CD8-positive, alpha-beta memory T cell (primary cell): ENCODE results near the gene ZCCHC24. TPM values are rescaled to one million over a fixed set of nuclear protein-coding genes. Genes with fewer than 3 reads are reported as not detected.

Experiments used
- CTCF ChIA-PET: fragments of 350-600 bp; sonication (Branson Sonifier 250); formaldehyde crosslinking; loops from one replicate; lab custom pipeline; 2021; ENCODE audit warnings: antibody characterized with exemption; lab: Charles Lee
- POLR2A ChIA-PET: fragments of 350-600 bp; sonication (Branson Sonifier 250); formaldehyde crosslinking; loops from one replicate; lab custom pipeline; 2021; ENCODE audit warnings: antibody characterized with exemption; lab: Charles Lee
- DNase-seq, 5 donors: peaks; one replicate each; pipeline versions ENCODE4 v3.0.0 to v3.0.0-alpha.2; 2020 to 2022; ENCODE audit warnings: mixed read lengths in 1 of 5
- H3K27ac ChIP-seq: one replicate; pipeline ENCODE4 v1.7.0; 2013; ENCODE audit warnings: low read depth, mild to moderate bottlenecking, low read length, moderate library complexity
- H3K27me3 ChIP-seq: 2 replicates; pipeline ENCODE4 v1.7.0; 2013; ENCODE audit warnings: low read length, mild to moderate bottlenecking; ENCODE audit not compliant: insufficient read depth, poor library complexity, severe bottlenecking
- H3K36me3 ChIP-seq: 2 replicates; pipeline ENCODE4 v1.7.0; 2013; ENCODE audit warnings: mild to moderate bottlenecking, low read length, moderate library complexity; ENCODE audit not compliant: insufficient read depth
- H3K4me1 ChIP-seq: 2 replicates; pipeline ENCODE4 v1.7.0; 2013; ENCODE audit warnings: mild to moderate bottlenecking, low read length, moderate library complexity; ENCODE audit not compliant: insufficient read depth
- H3K4me3 ChIP-seq: 2 replicates; pipeline ENCODE4 v1.7.0; 2013; ENCODE audit warnings: mild to moderate bottlenecking, low read length
- H3K9me3 ChIP-seq: 2 replicates; pipeline ENCODE4 v1.7.0; 2013; ENCODE audit warnings: mild to moderate bottlenecking, low read length
- H3K27ac Mint-ChIP-seq, 8 donors: one replicate each; pipeline ENCODE4 v1.8.0; 2020 to 2021; ENCODE audit warnings: mixed read lengths in 8 of 8, mild to moderate bottlenecking in 6 of 8, inconsistent platforms in 3 of 8, moderate library complexity in 3 of 8
- H3K27me3 Mint-ChIP-seq, 2 donors: one replicate each; pipeline ENCODE4 v1.8.0; 2020 to 2021; ENCODE audit warnings: mixed read lengths in 2 of 2, mild to moderate bottlenecking in 1 of 2, moderate library complexity in 1 of 2
- H3K36me3 Mint-ChIP-seq, 3 donors: one replicate each; pipeline ENCODE4 v1.8.0; 2020 to 2021; ENCODE audit warnings: mixed read lengths in 3 of 3, inconsistent platforms in 1 of 3, mild to moderate bottlenecking in 1 of 3
- H3K4me1 Mint-ChIP-seq, 3 donors: one replicate each; pipeline ENCODE4 v1.8.0; 2020 to 2021; ENCODE audit warnings: mixed read lengths in 3 of 3, inconsistent platforms in 1 of 3, mild to moderate bottlenecking in 1 of 3
- H3K4me3 Mint-ChIP-seq, 7 donors: one replicate each; pipeline ENCODE4 v1.8.0; 2020 to 2021; ENCODE audit warnings: mixed read lengths in 7 of 7, mild to moderate bottlenecking in 6 of 7, moderate library complexity in 4 of 7, inconsistent platforms in 2 of 7
- H3K9me3 Mint-ChIP-seq, 5 donors: one replicate each; pipeline ENCODE4 v1.8.0; 2020 to 2022; ENCODE audit warnings: mixed read lengths in 5 of 5, mild to moderate bottlenecking in 3 of 5, moderate library complexity in 2 of 5, inconsistent platforms in 1 of 5
- polyA plus RNA-seq: library from polyadenylated mRNA; unstranded; fragments of 300-500 nt; fragmentation: Illumina TruSeq; gene quantifications from one replicate; pipeline ENCODE4 v1.2.3, GENCODE V29; 2021
- total RNA-seq, 2 experiments: library from RNA; stranded (reverse); gene quantifications; one replicate each; pipeline ENCODE4 v1.2.3, GENCODE V29; 2021

The ZCCHC24 gene
- total and polyA plus RNA-seq, 3 experiments from 2014 or later: 0.83 to 1.4 (median 1.00) TPM

- H3K4me1 Mint-ChIP-seq: peaks cover 0 to 8% (median 3%) of the 10 kb centered on the region in 3 donors
- no peaks in the 10 kb centered on the region for H3K27me3 Mint-ChIP-seq
- peaks cover 0 to 6% (median 0%) of the 10 kb centered on the region in 3 donors for H3K36me3 Mint-ChIP-seq
- Histone ChIP-seq H3K4me3 (no peak overlapping the region), H3K27ac (no peak overlapping the region), H3K27me3 (no peaks in the 10 kb centered on the region), H3K9me3 (no peaks in the 10 kb centered on the region), H3K36me3 (no peaks in the 10 kb centered on the region), H3K4me1 (no peaks in the 10 kb centered on the region)
- no peak for DNase-seq
- no peak overlapping the region for H3K4me3 Mint-ChIP-seq
- CTCF ChIA-PET: no interaction called here
- POLR2A ChIA-PET: no interaction called here
- H3K27ac Mint-ChIP-seq: peak overlapping the region in 1 of 8 donors; percentile 11
- no peaks in the 10 kb centered on the region for H3K9me3 Mint-ChIP-seq
Measured at GRCh38 chr10:79415736-79416577, 29.5 kb downstream of the ZCCHC24 start.

DNA sequence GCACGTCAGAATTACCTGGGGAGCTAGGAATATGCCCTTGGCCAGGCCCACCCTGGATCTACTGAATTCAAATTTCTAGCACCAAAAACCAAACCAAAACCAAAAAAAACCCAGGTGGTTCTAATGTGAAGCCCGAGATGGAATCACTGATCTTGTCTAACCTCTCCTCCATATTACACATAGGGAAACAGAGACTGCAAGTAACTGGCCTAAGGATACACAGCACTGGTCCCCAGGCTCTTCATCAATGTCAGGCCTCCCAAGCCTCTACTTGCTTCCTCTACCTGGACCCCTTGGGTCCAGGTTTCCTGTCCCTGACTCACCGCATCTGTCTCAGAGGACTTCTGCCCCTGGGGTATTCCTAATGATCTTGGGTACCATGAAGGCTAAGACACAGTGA, 30.7 kb downstream of the ZCCHC24 start:
- Histone ChIP-seq H3K27ac (no peak overlapping the region), H3K4me3 (no peak overlapping the region), H3K27me3 (no peaks in the 10 kb centered on the region), H3K4me1 (no peaks in the 10 kb centered on the region), H3K36me3 (no peaks in the 10 kb centered on the region), H3K9me3 (no peaks in the 10 kb centered on the region)
- Mint-ChIP-seq H3K4me3 (no peak overlapping the region), H3K27ac (peak overlapping the region in 1 of 8 donors; percentile 19), H3K27me3 (no peaks in the 10 kb centered on the region), H3K4me1 (peaks cover 0 to 8% (median 3%) of the 10 kb centered on the region in 3 donors), H3K9me3 (no peaks in the 10 kb centered on the region), H3K36me3 (peaks cover 0 to 6% (median 0%) of the 10 kb centered on the region in 3 donors)
- POLR2A ChIA-PET: no interaction called here
- no peak for DNase-seq
- CTCF ChIA-PET: interaction anchor here (0.6 to 1.1 kb wide), 2 partner anchors 9 to 380 kb away, joined by 3 read pairs; no protein-coding TSS in a partner anchor

GRCh38 chr10:79413196-79413595, 32.2 kb downstream of the ZCCHC24 start:
- Histone ChIP-seq H3K36me3 (no peaks in the 10 kb centered on the region), H3K27ac (no peak overlapping the region), H3K4me1 (no peaks in the 10 kb centered on the region), H3K27me3 (no peaks in the 10 kb centered on the region), H3K9me3 (no peaks in the 10 kb centered on the region), H3K4me3 (no peak overlapping the region)
- peaks cover 0 to 8% (median 1%) of the 10 kb centered on the region in 3 donors for H3K4me1 Mint-ChIP-seq
- no peaks in the 10 kb centered on the region for H3K27me3 Mint-ChIP-seq
- no peak overlapping the region for H3K4me3 Mint-ChIP-seq
- H3K27ac Mint-ChIP-seq: peak overlapping the region in 1 of 8 donors; percentile 75
- peak in 1 of 5 donors; percentile 30 for DNase-seq
- no peaks in the 10 kb centered on the region for H3K9me3 Mint-ChIP-seq
- ChIA-PET CTCF (interaction anchor here (0.6 to 1.1 kb wide), 3 partner anchors 12 to 83 kb away, joined by 3 read pairs; no protein-coding TSS in a partner anchor), POLR2A (no interaction called here)
- peaks cover 0 to 4% (median 0%) of the 10 kb centered on the region in 3 donors for H3K36me3 Mint-ChIP-seq

- Histone ChIP-seq H3K27ac (no peak overlapping the region), H3K27me3 (no peaks in the 10 kb centered on the region), H3K9me3 (no peaks in the 10 kb centered on the region), H3K4me3 (no peak overlapping the region), H3K4me1 (no peaks in the 10 kb centered on the region), H3K36me3 (no peaks in the 10 kb centered on the region)
- CTCF ChIA-PET: interaction anchor here (1.0 to 1.1 kb wide), 2 partner anchors 12 to 84 kb away, joined by 3 read pairs; no protein-coding TSS in a partner anchor
- no peak for DNase-seq
- POLR2A ChIA-PET: no interaction called here
- H3K4me1 Mint-ChIP-seq: peaks cover 0 to 8% (median 1%) of the 10 kb centered on the region in 3 donors
- H3K36me3 Mint-ChIP-seq: peaks cover 0 to 4% (median 0%) of the 10 kb centered on the region in 3 donors
- H3K9me3 Mint-ChIP-seq: no peaks in the 10 kb centered on the region
- H3K27me3 Mint-ChIP-seq: no peaks in the 10 kb centered on the region
- H3K4me3 Mint-ChIP-seq: peak overlapping the region in 1 of 7 donors; percentile 57
- peak overlapping the region in 1 of 8 donors; percentile 54 for H3K27ac Mint-ChIP-seq
Measured at GRCh38 chr10:79412516-79412915, 32.9 kb downstream of the ZCCHC24 start.

DNA sequence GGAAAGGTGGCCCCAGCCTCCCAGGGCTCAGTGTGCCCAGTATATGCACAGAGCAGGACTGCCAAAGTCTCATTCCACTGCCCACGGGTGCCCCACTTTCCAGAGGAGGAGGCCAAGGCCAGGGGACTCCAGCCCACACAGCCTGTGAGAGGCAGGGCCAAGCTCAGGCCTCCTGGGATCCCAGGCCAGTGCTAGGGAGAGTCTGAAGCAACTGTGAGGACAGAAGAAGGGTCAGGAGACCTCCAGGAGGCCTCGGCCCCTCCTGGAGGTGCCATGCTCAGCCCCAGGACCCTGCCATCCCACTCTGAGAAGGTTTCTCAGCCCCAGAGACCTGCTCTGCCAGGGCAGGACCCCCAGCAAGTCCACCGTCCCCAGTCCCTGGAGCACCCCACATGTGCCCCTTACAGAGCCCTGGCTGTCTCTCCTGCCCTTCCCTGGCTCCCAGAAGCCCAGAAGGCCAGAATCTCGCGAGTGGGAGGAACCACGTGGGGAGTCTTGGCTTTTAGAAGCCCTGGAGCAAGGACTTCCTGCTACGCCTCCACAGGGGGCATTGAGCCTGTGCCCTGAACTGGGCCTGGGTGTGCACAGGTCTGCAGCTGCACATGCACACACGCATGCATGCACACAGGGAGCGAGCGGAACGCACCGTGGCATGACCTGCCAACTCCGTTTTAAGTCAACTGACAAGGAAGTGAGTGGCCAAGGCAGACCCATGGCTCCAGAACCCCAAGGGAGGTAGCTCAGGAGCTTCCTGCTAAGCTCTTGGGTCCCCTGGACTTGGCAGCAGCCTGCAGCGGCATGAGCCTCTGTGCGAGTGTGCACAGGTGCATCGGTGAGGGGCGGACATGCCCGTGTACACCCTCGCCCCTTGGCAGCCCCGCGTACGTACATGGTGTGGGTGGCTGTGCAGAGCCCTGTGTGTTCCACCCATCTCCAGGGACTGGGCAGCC, 33.6 kb downstream of the ZCCHC24 start:
- CTCF ChIA-PET: interaction anchor here (1.0 to 1.1 kb wide), 2 partner anchors 11 to 84 kb away, joined by 3 read pairs; no protein-coding TSS in a partner anchor
- H3K4me3 Mint-ChIP-seq: no peak overlapping the region
- peaks cover 0 to 2% (median 0%) of the 10 kb centered on the region in 3 donors for H3K36me3 Mint-ChIP-seq
- Histone ChIP-seq H3K4me1 (no peaks in the 10 kb centered on the region), H3K36me3 (no peaks in the 10 kb centered on the region), H3K27ac (no peak overlapping the region), H3K27me3 (no peaks in the 10 kb centered on the region), H3K4me3 (no peak overlapping the region), H3K9me3 (no peaks in the 10 kb centered on the region)
- H3K27me3 Mint-ChIP-seq: no peaks in the 10 kb centered on the region
- POLR2A ChIA-PET: no interaction called here
- DNase-seq: no peak
- no peaks in the 10 kb centered on the region for H3K9me3 Mint-ChIP-seq
- H3K4me1 Mint-ChIP-seq: peaks cover 0 to 8% (median 1%) of the 10 kb centered on the region in 3 donors
- H3K27ac Mint-ChIP-seq: peak overlapping the region in 1 of 8 donors; percentile 47

GRCh38 chr10:79410315-79411094, 34.9 kb downstream of the ZCCHC24 start:
- Mint-ChIP-seq H3K27ac (peak overlapping the region in 2 of 8 donors; percentile 38 to 52), H3K27me3 (no peaks in the 10 kb centered on the region), H3K36me3 (no peaks in the 10 kb centered on the region), H3K4me3 (no peak overlapping the region), H3K9me3 (no peaks in the 10 kb centered on the region), H3K4me1 (peaks cover 0 to 8% (median 1%) of the 10 kb centered on the region in 3 donors)
- DNase-seq: no peak
- no peak overlapping the region for H3K27ac ChIP-seq
- H3K4me3 ChIP-seq: no peak overlapping the region
- H3K4me1 ChIP-seq: no peaks in the 10 kb centered on the region
- H3K36me3 ChIP-seq: no peaks in the 10 kb centered on the region
- no peaks in the 10 kb centered on the region for H3K27me3 ChIP-seq
- ChIA-PET CTCF (no interaction called here), POLR2A (no interaction called here)
- H3K9me3 ChIP-seq: no peaks in the 10 kb centered on the region

DNA sequence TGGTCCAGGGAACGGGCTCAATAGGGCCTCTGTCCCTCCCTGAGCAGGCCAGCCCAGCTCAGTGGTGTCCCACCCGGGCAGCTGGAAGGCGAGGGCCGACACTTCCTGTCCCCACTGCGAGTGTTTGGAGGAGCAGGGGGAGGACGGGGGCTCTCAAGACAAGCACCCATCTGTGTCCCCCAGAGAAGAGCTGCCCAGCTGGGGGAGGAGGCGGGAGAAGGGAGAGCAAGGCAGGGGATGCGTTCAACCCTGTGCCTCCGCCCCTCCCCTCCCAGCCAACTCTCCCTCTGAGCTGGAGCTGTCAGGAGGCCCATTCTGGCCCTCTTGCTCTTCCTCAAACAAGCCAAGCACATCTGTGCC, 35.7 kb downstream of the ZCCHC24 start:
- CTCF ChIA-PET: no interaction called here
- no peak overlapping the region for H3K27ac Mint-ChIP-seq
- no peaks in the 10 kb centered on the region for H3K4me1 ChIP-seq
- no peaks in the 10 kb centered on the region for H3K9me3 ChIP-seq
- H3K36me3 Mint-ChIP-seq: no peaks in the 10 kb centered on the region
- no peak for DNase-seq
- no peaks in the 10 kb centered on the region for H3K27me3 Mint-ChIP-seq
- no peaks in the 10 kb centered on the region for H3K9me3 Mint-ChIP-seq
- H3K4me1 Mint-ChIP-seq: peaks cover 0 to 8% (median 1%) of the 10 kb centered on the region in 3 donors
- H3K36me3 ChIP-seq: no peaks in the 10 kb centered on the region
- H3K27me3 ChIP-seq: no peaks in the 10 kb centered on the region
- no peak overlapping the region for H3K27ac ChIP-seq
- no peak overlapping the region for H3K4me3 Mint-ChIP-seq
- H3K4me3 ChIP-seq: no peak overlapping the region
- POLR2A ChIA-PET: no interaction called here
